GM19035 (cell line): ENCODE results near the gene CCDC74B.
"Not testable (repeated sequence)": the region's sequence is repeated elsewhere in the genome, so short reads cannot be mapped to it uniquely, and the experiment has no call there.

Source experiments
- ATAC-seq: cut with Tn5 transposase; IDR thresholded peaks from one replicate; pipeline ENCODE4 v1.9.1; 2021; ENCODE audit not compliant: unreplicated experiment

The CCDC74B gene

GRCh38 chr2:130145006-130145414, at the start of gene CCDC74B:
Gene CCDC74B (minus strand): TSS chr2:130145112. CDS start chr2:130144996, 116 bp downstream.
- peak; percentile 94 for ATAC-seq

GRCh38 chr2:130193824-130194223, 48.9 kb upstream of the CCDC74B start:
- not testable (repeated sequence) for ATAC-seq

- not testable (repeated sequence) for ATAC-seq
Measured at GRCh38 chr2:130192451-130192850, 47.5 kb upstream of the CCDC74B start.

- not testable (repeated sequence) for ATAC-seq
Measured at GRCh38 chr2:130191319-130191718, 46.4 kb upstream of the CCDC74B start.

- ATAC-seq = no peak
Measured at GRCh38 chr2:130190237-130190636, 45.3 kb upstream of the CCDC74B start.

DNA sequence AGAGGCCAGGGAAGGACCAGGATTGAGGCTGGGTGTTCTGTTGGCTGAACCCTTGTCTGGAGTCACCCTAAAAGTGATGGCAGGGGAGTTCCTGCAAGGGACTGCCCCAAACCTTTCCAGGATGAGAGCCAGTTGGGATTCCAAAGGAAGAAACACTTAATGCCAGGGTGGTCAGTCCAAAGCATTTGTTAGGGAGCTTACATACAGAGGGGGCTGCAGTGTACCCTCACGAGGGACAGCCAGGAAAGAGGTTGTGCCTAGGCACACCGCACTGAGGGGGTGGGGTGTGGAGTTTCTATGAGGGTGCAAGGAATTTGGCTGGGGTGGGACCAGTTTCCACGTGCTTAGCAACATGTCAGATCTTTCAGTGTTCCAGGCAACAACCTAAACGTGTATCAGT, 44.0 kb upstream of the CCDC74B start:
- ATAC-seq = not testable (repeated sequence)

DNA sequence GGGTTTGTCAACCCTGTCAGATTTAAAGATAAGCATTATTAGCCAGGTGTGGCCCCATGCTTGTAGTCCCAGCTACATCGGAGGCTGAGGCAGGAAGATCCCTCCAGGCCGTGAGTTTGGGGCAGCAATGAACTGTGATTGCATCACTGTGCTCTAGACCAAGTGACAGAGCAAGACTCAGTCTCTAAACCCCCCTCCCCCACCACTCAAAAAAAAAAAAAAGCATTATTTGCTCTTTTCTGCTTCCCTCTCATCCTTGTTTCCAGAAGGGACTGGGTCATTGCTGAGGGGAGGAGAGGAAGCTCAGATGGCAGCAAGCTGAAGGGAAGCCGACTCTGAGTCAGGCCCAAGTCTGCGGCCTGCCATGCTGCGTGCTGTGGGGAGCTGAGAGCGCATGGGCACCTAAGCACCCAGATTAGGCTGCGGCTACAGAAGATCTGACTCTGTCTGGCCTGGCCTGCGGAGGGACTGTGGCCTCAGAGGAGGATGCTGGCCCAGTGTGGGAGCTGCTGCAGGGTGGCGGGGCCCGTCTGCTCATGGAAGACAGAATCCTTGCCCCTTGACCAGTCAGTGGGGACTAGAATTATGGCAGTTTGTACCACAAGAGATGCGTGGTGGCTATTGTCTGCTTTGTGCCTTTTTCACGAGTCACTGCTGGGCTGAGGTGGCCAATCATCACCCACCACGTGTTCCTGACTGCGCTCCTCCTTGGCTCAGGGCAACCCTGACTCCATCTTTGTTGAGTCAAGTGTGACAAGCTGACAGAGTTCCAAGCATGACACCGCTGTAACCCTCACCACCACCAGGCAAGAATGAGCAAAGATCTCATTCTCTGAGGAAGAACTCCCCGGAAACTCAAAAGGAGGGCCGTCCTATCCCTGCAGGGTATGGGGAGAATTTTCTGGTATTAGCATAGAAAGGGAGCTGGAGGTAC, 43.2 kb upstream of the CCDC74B start:
- ATAC-seq = not testable (repeated sequence)

DNA sequence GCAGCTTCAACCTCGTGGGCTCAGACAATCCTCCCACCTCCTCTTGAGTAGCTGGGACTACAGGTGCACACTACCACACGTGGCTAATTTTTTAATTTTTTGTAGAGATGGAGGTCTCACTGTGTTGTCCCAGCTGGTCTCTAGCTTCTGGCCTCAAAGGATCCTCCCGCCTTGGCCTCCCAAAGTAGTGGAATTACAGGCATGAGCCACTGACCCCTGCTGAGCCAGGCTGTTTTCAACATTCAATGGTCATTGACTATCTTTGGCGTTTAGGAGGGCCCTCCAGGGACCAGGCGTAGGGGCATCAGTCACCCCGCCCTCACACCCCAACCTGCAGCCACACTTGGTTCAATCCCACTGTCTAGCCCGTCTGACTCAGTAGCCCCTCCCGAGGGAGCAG, 42.4 kb upstream of the CCDC74B start:
- no peak for ATAC-seq

DNA sequence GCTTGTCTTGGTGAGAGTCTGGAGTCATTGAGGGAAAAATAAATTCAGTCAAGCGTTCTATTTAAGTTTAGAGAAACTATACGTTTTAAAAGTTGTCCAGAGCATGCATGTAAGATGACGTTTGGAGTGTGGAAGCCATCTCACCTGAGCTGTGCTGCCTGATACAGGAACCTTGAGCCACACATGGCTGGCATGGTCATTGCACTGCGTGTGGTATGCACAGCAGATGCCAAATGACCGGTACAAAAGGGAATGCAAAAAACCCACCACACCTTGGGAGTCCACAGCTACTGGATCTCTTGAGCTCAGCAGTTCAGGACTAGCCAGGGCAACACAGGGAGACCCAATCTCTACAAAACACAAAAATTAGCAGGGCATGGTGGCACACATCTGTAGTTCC, 41.5 kb upstream of the CCDC74B start:
- no peak for ATAC-seq

DNA sequence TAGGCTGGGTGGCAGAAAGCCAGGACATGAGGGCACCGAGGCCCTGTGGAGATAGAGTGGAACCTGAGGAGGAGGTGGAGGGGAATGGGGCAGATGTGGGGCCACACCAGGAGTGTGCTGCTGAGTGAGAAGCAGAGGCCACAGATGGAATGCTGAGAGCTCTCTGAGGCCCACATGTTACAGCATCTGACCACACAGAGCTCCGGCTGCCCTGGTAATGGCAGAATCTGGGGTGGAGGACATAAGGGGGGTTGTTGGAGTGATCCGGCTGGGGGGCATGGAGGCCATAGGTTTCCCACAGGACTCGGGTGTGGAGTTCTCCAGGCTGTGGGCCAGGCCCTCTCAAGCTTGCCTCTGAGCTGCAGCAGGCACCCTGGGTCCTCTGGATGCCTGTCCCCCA, 41.0 kb upstream of the CCDC74B start:
- ATAC-seq = no peak

DNA sequence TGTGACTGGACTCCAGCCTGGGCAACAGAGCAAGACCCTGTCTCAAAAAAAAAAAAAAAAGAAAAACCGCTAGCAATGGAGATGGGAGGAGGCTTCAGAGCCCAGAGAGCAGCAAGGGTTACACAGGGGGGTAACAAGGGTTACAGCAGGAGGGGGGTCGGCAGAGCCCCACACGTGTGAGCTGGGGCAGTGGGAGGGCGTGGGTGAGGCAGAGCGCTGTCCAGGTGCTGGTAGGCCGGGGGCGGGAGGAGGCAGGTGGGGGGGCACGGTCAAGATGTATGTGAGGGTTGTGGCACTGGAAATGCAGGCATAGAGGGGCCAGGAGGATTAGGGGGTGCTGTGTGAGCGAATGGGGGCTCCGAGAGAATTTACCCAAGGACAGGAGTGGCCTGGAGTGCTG, 40.5 kb upstream of the CCDC74B start:
- ATAC-seq = no peak

DNA sequence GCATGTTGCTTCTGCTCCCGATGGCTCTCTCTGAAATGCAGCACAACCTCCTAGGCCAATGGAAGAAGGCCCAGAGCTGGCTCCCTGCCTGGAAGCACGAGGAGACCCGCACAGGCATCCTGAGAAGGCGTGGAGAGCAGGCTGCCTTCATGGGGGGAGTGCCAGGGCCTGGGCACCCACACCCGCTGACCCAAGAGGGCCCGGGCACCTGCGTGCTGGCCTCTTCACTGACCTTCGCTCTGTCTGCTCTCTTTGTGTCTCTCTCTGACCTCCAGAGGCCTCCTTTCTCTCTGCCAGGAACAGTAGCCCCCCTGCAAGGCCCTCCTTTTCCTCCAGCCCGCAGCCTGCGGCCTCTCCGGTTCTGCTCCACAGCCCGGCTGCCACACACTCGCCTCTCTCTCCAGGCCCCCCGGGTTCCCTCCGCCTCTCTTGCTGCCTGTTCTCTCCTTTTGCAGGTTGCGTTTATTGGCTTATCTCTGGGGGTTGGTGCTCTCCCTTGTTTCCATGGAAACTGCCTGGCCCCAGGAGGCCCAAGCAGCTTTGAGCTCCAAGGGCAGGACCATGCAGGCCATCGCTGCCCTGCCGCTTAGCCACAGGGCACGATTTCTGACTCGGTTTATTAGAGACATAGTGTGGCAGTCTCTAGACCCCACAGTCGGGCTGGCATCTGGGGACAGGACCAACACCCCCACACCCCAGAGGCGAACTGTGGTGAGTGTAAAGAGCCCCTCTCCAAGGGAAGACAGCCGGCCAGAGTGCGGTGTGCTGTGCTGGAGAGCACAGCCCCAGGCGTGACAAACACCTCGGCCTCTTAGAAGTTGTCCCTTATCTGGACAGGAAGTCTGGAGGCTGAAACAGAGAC, 38.8 kb upstream of the CCDC74B start:
- no peak for ATAC-seq

GRCh38 chr2:130182826-130183511, 38.1 kb upstream of the CCDC74B start:
- peak; percentile 22 for ATAC-seq

GRCh38 chr2:130181880-130182682, 37.2 kb upstream of the CCDC74B start, which contains the start of gene MZT2B:
Gene MZT2B (plus strand): TSS chr2:130182262. CDS start chr2:130182283, 21 bp downstream.
- ATAC-seq = peak; percentile 83

DNA sequence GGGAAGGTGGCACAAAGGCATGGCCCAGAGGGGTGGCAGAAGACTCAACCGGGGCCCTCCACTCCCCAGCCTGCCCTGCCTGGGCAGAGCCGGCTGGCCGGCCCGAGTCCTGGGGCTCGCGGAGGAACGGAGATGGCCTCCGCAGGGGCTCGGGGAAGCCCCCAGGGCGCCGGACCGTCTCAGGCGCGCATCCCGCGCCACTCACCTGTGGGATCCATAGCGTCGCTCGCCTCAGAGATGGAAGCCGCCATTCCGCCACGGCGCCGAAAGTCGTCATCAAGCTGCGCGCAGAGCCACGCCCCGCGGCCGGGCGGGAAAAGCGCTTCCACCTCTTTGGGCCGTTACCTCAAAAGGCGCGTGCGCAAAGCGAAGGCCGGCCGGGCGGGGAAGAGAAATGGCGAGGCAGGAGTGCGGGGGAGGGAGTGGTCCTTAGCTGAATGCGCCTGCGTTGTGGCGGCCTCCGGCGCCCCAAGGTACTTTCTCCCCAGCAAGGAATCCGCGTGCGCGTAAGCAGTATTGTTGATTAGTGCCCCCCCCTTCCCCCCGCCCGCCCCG, 36.5 kb upstream of the CCDC74B start, which contains the start of gene SMPD4:
SMPD4 (minus strand) TSS at position 278 of the 555 bp plus-strand sequence. CDS start 5,010 bp downstream, outside the sequence.
- ATAC-seq = peak; percentile 58

DNA sequence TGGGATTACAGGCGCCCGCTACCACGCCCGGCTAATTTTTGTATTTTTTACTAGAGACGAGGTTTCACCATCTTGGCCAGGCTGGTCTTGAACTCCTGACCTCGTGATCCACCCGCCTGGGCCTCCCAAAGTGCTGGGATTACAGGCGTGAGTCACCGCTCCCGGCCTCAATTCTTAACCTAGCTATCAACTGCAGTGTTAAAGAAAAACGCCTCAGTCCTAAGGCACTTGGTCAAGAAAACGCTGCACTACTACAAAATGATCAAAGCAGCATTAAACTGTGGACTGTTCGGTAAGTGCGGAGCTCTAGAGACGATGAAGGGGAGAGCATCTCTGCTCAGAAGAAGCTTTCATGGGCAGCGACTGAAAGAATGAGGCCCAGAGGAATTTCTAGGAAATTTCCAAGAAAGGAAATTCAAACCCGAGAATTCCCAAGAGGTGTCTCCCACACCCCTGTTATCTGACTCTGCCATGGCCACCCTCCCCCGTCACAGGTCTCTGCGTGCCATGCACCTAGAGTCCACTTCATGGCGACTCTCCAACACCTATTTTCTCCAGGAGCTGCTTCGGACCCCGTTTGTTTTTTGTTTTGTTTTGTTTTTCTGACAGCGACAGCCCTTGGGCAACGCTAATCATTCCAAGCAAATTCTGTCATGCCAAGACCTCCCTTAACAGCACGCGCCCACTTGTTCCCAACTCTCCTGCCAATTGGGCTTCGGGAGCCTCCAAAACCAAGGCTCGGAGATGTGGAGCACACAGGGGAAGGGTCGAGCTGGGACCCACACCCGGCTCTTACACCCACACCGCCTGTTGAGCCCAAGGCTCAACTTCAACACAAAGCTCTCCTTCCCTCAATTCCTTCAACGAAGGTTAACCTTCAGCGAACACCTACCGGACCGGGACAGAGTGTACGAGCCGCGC, 35.8 kb upstream of the CCDC74B start:
- not testable (repeated sequence) for ATAC-seq

DNA sequence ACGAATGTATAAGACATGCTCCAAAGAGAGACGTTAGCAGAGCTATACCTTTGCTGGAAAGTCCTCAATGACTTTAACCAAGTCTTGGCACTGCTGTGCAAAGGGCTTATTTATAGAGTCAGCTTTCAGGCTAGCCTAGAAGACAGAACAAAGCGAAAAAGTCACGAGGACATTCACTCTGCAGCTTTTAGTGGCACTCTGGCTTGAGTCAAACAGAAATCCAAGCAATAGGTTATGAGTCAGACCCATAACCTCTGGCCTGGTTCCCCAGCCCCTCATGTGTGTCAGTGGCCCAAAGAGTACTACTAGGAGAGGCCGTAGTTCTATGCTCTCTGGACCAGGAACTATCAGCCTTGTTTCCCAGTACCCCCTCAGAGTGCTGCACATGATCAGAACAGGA, 30.0 kb upstream of the CCDC74B start:
- peak; percentile 66 for ATAC-seq

DNA sequence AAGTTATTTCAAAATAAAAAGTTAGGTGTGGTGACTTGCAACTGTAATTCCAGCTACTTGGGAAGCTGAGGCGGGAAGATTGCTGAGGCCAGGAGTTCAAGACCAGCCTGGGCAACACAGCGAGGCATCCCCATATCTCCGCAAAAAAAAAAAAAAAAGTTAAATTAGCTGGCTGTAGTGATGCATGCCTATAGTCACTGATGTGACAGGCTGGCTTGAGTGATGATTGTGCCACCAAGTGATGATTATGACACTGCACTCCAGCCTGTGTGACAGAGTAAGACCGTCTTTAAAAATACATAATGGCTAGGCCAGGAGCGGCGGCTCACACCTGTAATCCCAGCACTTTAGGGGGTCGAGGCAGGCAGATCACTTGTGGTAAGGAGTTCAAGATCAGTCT, 25.0 kb upstream of the CCDC74B start:
- ATAC-seq = no peak

GRCh38 chr2:130169163-130169562, 24.3 kb upstream of the CCDC74B start:
- not testable (repeated sequence) for ATAC-seq
